AG04450 (cell line): ENCODE results near the gene ACTN4. TPM values are rescaled to one million over a fixed set of nuclear protein-coding genes. Genes with fewer than 3 reads are reported as not detected.

ENCODE experiments used
- CTCF ChIA-PET: fragments of 300-600, 350-600 bp; formaldehyde crosslinking; extraction: SDS; loops from one replicate; lab custom pipeline; 2022; ENCODE audit warnings: antibody characterized with exemption, inconsistent platforms; lab: Charles Lee
- POLR2A ChIA-PET: fragments of 350-600 bp; formaldehyde crosslinking; extraction: SDS; loops from one replicate; lab custom pipeline; 2021; ENCODE audit warnings: antibody characterized with exemption, inconsistent platforms; lab: Yijun Ruan, JAX
- DNase-seq: peaks from one replicate; pipeline ENCODE4 v3.0.0-alpha.2; 2011; ENCODE audit warnings: low read depth, low spot score
- H3K27ac ChIP-seq: one replicate; pipeline ENCODE4 v1.5.1; 2012; ENCODE audit warnings: low read depth, low read length, control low read depth
- H3K27me3 ChIP-seq: one replicate; pipeline ENCODE4 v1.6.0; 2012; ENCODE audit warnings: low read length; ENCODE audit not compliant: control insufficient read depth, insufficient read depth
- H3K4me3 ChIP-seq: 2 replicates; pipeline ENCODE4 v1.5.1; 2011; ENCODE audit warnings: mild to moderate bottlenecking, low read depth, low read length, control low read depth
- H3K9me3 ChIP-seq: 2 replicates; pipeline ENCODE4 v1.5.1; 2012; ENCODE audit warnings: low read length; ENCODE audit not compliant: control insufficient read depth, insufficient read depth
- polyA plus RNA-seq: library from polyadenylated mRNA; depleted of rRNA; stranded (reverse); fragments of >200 nt; gene quantifications from 2 replicates; pipeline ENCODE4 v1.2.3, GENCODE V29; 2011
- TF ChIP-seq, protein P1 (sequence below): IDR thresholded peaks from 2 replicates; pipeline ENCODE4 v1.5.1; 2011; ENCODE audit warnings: low read depth, low read length, control low read depth, inconsistent platforms

The ACTN4 gene
- polyA plus RNA-seq, 1 experiment = 300 TPM

DNA sequence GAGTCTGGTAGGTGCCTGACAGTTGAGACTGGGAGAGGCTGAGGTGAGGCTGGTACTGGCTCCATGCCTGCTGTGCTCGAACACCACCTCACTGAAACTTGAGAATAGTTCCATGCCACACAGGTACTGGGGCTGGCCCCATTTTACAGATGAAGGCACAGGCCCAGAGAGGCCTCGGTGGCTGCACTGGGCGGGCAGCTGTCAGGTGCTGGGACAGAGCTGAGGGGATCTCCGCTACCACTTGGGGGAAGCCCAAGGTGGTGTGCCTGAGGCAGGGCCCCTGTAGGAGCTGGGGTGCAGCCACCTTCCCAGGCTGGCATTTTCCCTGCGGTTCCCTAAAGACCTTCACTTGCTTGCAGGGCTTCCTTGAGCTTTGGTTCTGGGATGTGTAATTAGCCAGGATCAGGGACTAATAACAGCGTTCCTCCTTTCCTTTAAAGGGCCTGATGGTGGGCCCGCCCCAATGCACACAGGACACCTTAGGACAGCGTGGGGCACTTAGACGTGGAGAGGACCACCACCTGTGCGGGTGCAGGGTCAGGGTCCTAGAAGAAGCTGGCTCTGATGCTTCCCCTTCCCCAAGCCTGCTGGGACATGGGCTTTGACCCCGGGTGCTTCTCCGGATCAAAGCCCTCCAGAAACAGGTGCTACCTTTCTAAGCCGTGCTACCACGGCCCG, 73.2 kb downstream of the ACTN4 start:
- TF ChIP-seq, protein P1, sequence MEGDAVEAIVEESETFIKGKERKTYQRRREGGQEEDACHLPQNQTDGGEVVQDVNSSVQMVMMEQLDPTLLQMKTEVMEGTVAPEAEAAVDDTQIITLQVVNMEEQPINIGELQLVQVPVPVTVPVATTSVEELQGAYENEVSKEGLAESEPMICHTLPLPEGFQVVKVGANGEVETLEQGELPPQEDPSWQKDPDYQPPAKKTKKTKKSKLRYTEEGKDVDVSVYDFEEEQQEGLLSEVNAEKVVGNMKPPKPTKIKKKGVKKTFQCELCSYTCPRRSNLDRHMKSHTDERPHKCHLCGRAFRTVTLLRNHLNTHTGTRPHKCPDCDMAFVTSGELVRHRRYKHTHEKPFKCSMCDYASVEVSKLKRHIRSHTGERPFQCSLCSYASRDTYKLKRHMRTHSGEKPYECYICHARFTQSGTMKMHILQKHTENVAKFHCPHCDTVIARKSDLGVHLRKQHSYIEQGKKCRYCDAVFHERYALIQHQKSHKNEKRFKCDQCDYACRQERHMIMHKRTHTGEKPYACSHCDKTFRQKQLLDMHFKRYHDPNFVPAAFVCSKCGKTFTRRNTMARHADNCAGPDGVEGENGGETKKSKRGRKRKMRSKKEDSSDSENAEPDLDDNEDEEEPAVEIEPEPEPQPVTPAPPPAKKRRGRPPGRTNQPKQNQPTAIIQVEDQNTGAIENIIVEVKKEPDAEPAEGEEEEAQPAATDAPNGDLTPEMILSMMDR = no peak
- no peak overlapping the region for H3K27ac ChIP-seq
- no peaks in the 10 kb centered on the region; the same call in 1 of the 2 replicates for H3K9me3 ChIP-seq
- ChIA-PET POLR2A (no interaction called here), CTCF (interaction anchor here (0.5 kb wide), 1 partner anchor 87 kb away, joined by 4 read pairs; no protein-coding TSS in a partner anchor)
- no peak overlapping the region for H3K4me3 ChIP-seq
- no peaks in the 10 kb centered on the region for H3K27me3 ChIP-seq
- no peak for DNase-seq

DNA sequence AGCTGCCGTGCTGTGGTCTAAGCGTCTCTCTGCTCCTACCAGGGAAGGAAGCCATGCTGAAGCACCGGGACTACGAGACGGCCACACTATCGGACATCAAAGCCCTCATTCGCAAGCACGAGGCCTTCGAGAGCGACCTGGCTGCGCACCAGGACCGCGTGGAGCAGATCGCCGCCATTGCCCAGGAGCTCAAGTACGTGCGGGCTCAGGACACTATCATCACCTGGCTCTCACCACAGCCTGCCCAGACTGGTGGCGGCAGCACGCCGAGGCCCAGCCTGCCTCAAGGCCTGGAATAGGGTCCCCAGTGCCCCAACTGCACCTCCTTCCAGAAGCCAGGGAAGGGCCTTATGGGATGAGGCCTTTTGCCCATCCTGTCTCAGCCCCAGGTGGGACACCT, 74.0 kb downstream of the ACTN4 start:
- Histone ChIP-seq H3K4me3 (no peak overlapping the region), H3K27me3 (no peaks in the 10 kb centered on the region), H3K27ac (no peak overlapping the region), H3K9me3 (no peaks in the 10 kb centered on the region; the same call in 1 of the 2 replicates)
- CTCF ChIA-PET = no interaction called here
- DNase-seq = no peak
- TF ChIP-seq, protein P1 = no peak
- POLR2A ChIA-PET = no interaction called here

DNA sequence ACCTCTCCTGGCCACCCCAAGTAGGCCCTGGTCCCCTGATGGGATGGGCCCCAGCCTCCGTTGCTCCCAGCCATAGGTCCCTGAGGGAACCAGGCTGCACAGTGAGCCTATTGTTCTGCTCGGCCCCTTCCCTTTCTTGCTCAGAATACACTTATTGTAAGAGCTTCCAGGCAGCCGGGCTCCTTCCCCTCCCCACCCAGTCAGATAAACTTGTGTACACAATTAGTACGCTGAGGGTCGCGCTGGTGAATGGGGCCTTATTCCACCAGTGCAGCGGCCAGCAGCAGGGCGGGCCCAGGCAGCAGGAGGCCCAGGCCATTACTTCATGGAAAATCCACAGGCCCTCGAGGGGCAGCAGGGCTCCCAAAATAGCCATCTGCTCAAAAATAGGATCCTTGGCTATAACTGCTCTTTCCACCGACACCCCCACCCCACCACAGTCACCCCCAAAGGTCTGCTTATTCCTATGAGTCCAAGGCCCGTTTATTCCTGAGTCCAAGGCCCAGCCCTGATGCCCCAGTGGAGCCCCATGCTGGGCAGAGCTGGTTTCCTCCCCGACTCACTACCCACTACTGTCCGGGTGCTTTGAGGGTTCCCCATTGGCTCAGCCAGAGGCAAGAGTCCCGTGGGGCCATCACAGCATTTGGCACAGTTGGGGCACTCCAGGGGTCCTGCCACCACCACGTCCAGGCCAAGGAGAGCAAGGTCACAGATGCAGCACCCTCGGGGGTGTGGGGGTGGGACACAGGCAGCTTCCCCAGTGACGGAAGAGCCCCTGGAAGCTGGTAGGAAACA, 74.7 kb downstream of the ACTN4 start:
- CTCF ChIA-PET = interaction anchor here (1.4 kb wide), 1 partner anchor 36 kb away, joined by 3 read pairs; no protein-coding TSS in a partner anchor
- TF ChIP-seq, protein P1 = no peak
- no peak for DNase-seq
- Histone ChIP-seq H3K27ac (no peak overlapping the region), H3K4me3 (no peak overlapping the region), H3K27me3 (no peaks in the 10 kb centered on the region), H3K9me3 (no peaks in the 10 kb centered on the region; the same call in 1 of the 2 replicates)
- POLR2A ChIA-PET = no interaction called here

- no peak for DNase-seq
- Histone ChIP-seq H3K4me3 (no peak overlapping the region), H3K9me3 (no peaks in the 10 kb centered on the region; the same call in 1 of the 2 replicates), H3K27me3 (no peaks in the 10 kb centered on the region), H3K27ac (no peak overlapping the region)
- ChIA-PET POLR2A (interaction anchor here (0.9 kb wide), 1 partner anchor 12 kb away, joined by 3 read pairs; no protein-coding TSS in a partner anchor), CTCF (interaction anchor here (0.6 to 1.4 kb wide), 3 partner anchors 37 to 207 kb away, joined by 3 to 4 read pairs (median 3); partner anchors contain the start of genes MRPS12 and SARS2)
- TF ChIP-seq, protein P1 = no peak
These were observed 75.6 kb downstream of the ACTN4 start for GRCh38 chr19:38722947-38723605.
